Stomach smooth muscle (tissue), 2 donors: ENCODE measurements around the gene FOXE1.

Source experiments
- H3K27ac ChIP-seq: one replicate; pipeline ENCODE4 v1.7.0; 2013; ENCODE audit warnings: mild to moderate bottlenecking, low read length, inconsistent platforms
- H3K27me3 ChIP-seq, 2 donors: one replicate each; pipeline ENCODE4 v1.7.0; 2013; ENCODE audit warnings: low read length in 2 of 2; ENCODE audit not compliant: insufficient read depth in 2 of 2, control insufficient read depth in 1 of 2
- H3K36me3 ChIP-seq, 2 donors: one replicate each; pipeline ENCODE4 v1.7.0; 2013; ENCODE audit warnings: low read length in 2 of 2; ENCODE audit not compliant: control insufficient read depth in 2 of 2, insufficient read depth in 2 of 2
- H3K4me1 ChIP-seq: one replicate; pipeline ENCODE4 v1.7.0; 2013; ENCODE audit warnings: low read length; ENCODE audit not compliant: control insufficient read depth, insufficient read depth
- H3K4me3 ChIP-seq, 2 donors: one replicate each; pipeline ENCODE4 v1.7.0; 2013; ENCODE audit warnings: low read length in 2 of 2
- H3K9ac ChIP-seq, 2 donors: one replicate each; pipeline ENCODE4 v1.7.0; 2013; ENCODE audit warnings: low read length in 2 of 2, mild to moderate bottlenecking in 1 of 2
- H3K9me3 ChIP-seq, 2 donors: one replicate each; pipeline ENCODE4 v1.7.0; 2013; ENCODE audit warnings: low read length in 2 of 2; ENCODE audit not compliant: control insufficient read depth in 2 of 2
- donor health status: healthy.
- donor health status: Pancreatic carcinoma.

Gene FOXE1

GRCh38 chr9:97853056-97853843 lies at the start of gene FOXE1:
Gene FOXE1 (plus strand): TSS chr9:97853226. CDS start chr9:97853915, 689 bp downstream.
- Histone ChIP-seq H3K27me3 (peaks cover 78 to 97% of the 10 kb centered on the region in 2 donors), H3K4me1 (peaks cover 22% of the 10 kb centered on the region), H3K4me3 (peak within 1 kb of the TSS in 1 of 2 donors; percentile 49), H3K36me3 (no peaks in the 10 kb centered on the region), H3K27ac (no peak within 1 kb of the TSS), H3K9me3 (no peaks in the 10 kb centered on the region), H3K9ac (no peak within 1 kb of the TSS)

GRCh38 chr9:97804059-97804365 lies 49.0 kb upstream of the FOXE1 start:
- Histone ChIP-seq H3K36me3 (no peaks in the 10 kb centered on the region), H3K9me3 (no peaks in the 10 kb centered on the region), H3K4me3 (no peak overlapping the region), H3K27me3 (peaks cover 23 to 30% of the 10 kb centered on the region in 2 donors), H3K9ac (no peak overlapping the region), H3K27ac (no peak overlapping the region), H3K4me1 (peaks cover 4% of the 10 kb centered on the region)

- no peak overlapping the region for H3K4me3 ChIP-seq
- H3K27ac ChIP-seq: no peak overlapping the region
- H3K9ac ChIP-seq: no peak overlapping the region
- no peaks in the 10 kb centered on the region for H3K9me3 ChIP-seq
- peaks cover 4% of the 10 kb centered on the region for H3K4me1 ChIP-seq
- H3K36me3 ChIP-seq: no peaks in the 10 kb centered on the region
- H3K27me3 ChIP-seq: peaks cover 26 to 28% of the 10 kb centered on the region in 2 donors
These were observed 46.3 kb upstream of the FOXE1 start for GRCh38 chr9:97806721-97807120.

GRCh38 chr9:97807681-97808080 lies 45.3 kb upstream of the FOXE1 start:
- peaks cover 4% of the 10 kb centered on the region for H3K4me1 ChIP-seq
- H3K4me3 ChIP-seq: no peak overlapping the region
- no peak overlapping the region for H3K9ac ChIP-seq
- H3K27ac ChIP-seq: no peak overlapping the region
- H3K9me3 ChIP-seq: no peaks in the 10 kb centered on the region
- peaks cover 19 to 22% of the 10 kb centered on the region in 2 donors for H3K27me3 ChIP-seq
- H3K36me3 ChIP-seq: no peaks in the 10 kb centered on the region

GRCh38 chr9:97808415-97808814 lies 44.6 kb upstream of the FOXE1 start:
- H3K9me3 ChIP-seq: peaks cover 0 to 3% of the 10 kb centered on the region in 2 donors
- peaks cover 4% of the 10 kb centered on the region for H3K4me1 ChIP-seq

GRCh38 chr9:97808972-97809371 lies 44.1 kb upstream of the FOXE1 start:
- no peaks in the 10 kb centered on the region for H3K4me1 ChIP-seq
- H3K27ac ChIP-seq: no peak overlapping the region
- H3K9me3 ChIP-seq: peaks cover 0 to 6% of the 10 kb centered on the region in 2 donors
- H3K36me3 ChIP-seq: no peaks in the 10 kb centered on the region
- H3K27me3 ChIP-seq: peaks cover 11 to 18% of the 10 kb centered on the region in 2 donors
- H3K4me3 ChIP-seq: no peak overlapping the region
- no peak overlapping the region for H3K9ac ChIP-seq

More at GRCh38 chr9:97808415-97808814, 44.6 kb upstream of the FOXE1 start:
- H3K36me3 ChIP-seq: no peaks in the 10 kb centered on the region
- no peak overlapping the region for H3K4me3 ChIP-seq
- H3K27ac ChIP-seq: no peak overlapping the region
- no peak overlapping the region for H3K9ac ChIP-seq
- H3K27me3 ChIP-seq: peaks cover 16 to 22% of the 10 kb centered on the region in 2 donors

- H3K27ac ChIP-seq: no peak overlapping the region
- no peak overlapping the region for H3K9ac ChIP-seq
- H3K36me3 ChIP-seq: no peaks in the 10 kb centered on the region
- no peak overlapping the region for H3K4me3 ChIP-seq
- peaks cover 4 to 12% of the 10 kb centered on the region in 2 donors for H3K27me3 ChIP-seq
- no peaks in the 10 kb centered on the region for H3K4me1 ChIP-seq
- peaks cover 0 to 6% of the 10 kb centered on the region in 2 donors for H3K9me3 ChIP-seq
These were observed 43.2 kb upstream of the FOXE1 start for GRCh38 chr9:97809666-97810344.

- no peaks in the 10 kb centered on the region for H3K4me1 ChIP-seq
- H3K4me3 ChIP-seq: no peak overlapping the region
- H3K27me3 ChIP-seq: peaks cover 4 to 12% of the 10 kb centered on the region in 2 donors
- no peak overlapping the region for H3K27ac ChIP-seq
- H3K36me3 ChIP-seq: no peaks in the 10 kb centered on the region
- peaks cover 0 to 6% of the 10 kb centered on the region in 2 donors for H3K9me3 ChIP-seq
- no peak overlapping the region for H3K9ac ChIP-seq
These were observed 41.3 kb upstream of the FOXE1 start for GRCh38 chr9:97811533-97812246.

- Histone ChIP-seq H3K36me3 (no peaks in the 10 kb centered on the region), H3K4me1 (no peaks in the 10 kb centered on the region), H3K9ac (no peak overlapping the region), H3K27me3 (peaks cover 4 to 10% of the 10 kb centered on the region in 2 donors), H3K9me3 (peaks cover 0 to 6% of the 10 kb centered on the region in 2 donors), H3K27ac (no peak overlapping the region), H3K4me3 (no peak overlapping the region)
These were observed 40.8 kb upstream of the FOXE1 start for GRCh38 chr9:97812247-97812543.

- Histone ChIP-seq H3K9ac (no peak overlapping the region), H3K4me1 (no peaks in the 10 kb centered on the region), H3K9me3 (peaks cover 3 to 6% of the 10 kb centered on the region in 2 donors), H3K27me3 (peaks cover 4% of the 10 kb centered on the region in 2 donors), H3K4me3 (no peak overlapping the region), H3K36me3 (no peaks in the 10 kb centered on the region), H3K27ac (no peak overlapping the region)
These were observed 40.0 kb upstream of the FOXE1 start for GRCh38 chr9:97813072-97813471.
